K562 (cell line): ENCODE results near the gene E2F2. TPM values are rescaled to one million over a fixed set of nuclear protein-coding genes. Genes with fewer than 3 reads are reported as not detected.

Experiments
- ARID3B ChIP-seq: fragments of 250-450 bp; sonication (Bioruptor Pico); IDR thresholded peaks from 2 replicates; pipeline ENCODE4 v1.4.0; 2020; ENCODE audit warnings: borderline replicate concordance
- CBFA2T2 ChIP-seq: fragments of 450-650 bp; conservative IDR thresholded peaks from 2 replicates; pipeline ENCODE4 v1.6.1; 2017; ENCODE audit warnings: mild to moderate bottlenecking
- CBX3 ChIP-seq, 2 experiments: IDR thresholded peaks; 1 replicate in 1 of 2; 2 replicates in 1 of 2; pipeline ENCODE4 v1.6.1; 2012; ENCODE audit warnings: inconsistent platforms in 2 of 2, low read length in 2 of 2, borderline replicate concordance in 1 of 2, control low read depth in 1 of 2
- ELF1 ChIP-seq: fragments of 200-800 bp; sonication (Bioruptor generic); IDR thresholded peaks from 2 replicates; pipeline ENCODE4 v1.6.1; 2016; ENCODE audit warnings: missing genetic modification characterization, missing compliant biosample characterization
- JUNB ChIP-seq: fragments of 450-650 bp; formaldehyde crosslinking; conservative IDR thresholded peaks from 2 replicates; pipeline ENCODE4 v1.4.0; 2020; ENCODE audit warnings: mild to moderate bottlenecking
- MED1 ChIP-seq: sonication (generic); formaldehyde crosslinking; IDR thresholded peaks from 2 replicates; pipeline ENCODE4 v1.8.1; 2023; ENCODE audit warnings: missing genetic modification reagents, borderline replicate concordance
- MXI1 ChIP-seq: IDR thresholded peaks from 2 replicates; pipeline ENCODE4 v1.6.1; 2011; ENCODE audit warnings: low read depth, mild to moderate bottlenecking, improper control_type of control experiment, low read length
- MYBL2 ChIP-seq, 2 experiments: fragments of 450-650 bp in 1 of 2; sonication (generic) in 1 of 2; formaldehyde crosslinking in 1 of 2; IDR thresholded peaks; 2 replicates each; pipeline versions ENCODE4 v1.6.1 to v1.8.1; 2017 to 2022; ENCODE audit warnings: borderline replicate concordance in 1 of 2, inconsistent platforms in 1 of 2, low read depth in 1 of 2, mild to moderate bottlenecking in 1 of 2, missing genetic modification reagents in 1 of 2, moderate library complexity in 1 of 2
- NCOR1 ChIP-seq: fragments of 450-650 bp; IDR thresholded peaks from 2 replicates; pipeline ENCODE4 v1.6.1; 2016; ENCODE audit warnings: mild to moderate bottlenecking, moderate library complexity
- RBM39 ChIP-seq: fragments of 200-400 bp; formaldehyde crosslinking; optimal IDR thresholded peaks from 2 replicates; pipeline ENCODE3; 2018; ENCODE audit warnings: low read depth, low read length
- RUNX1 ChIP-seq: sonication (generic); IDR thresholded peaks from 2 replicates; pipeline ENCODE4 v1.6.1; 2016; ENCODE audit warnings: antibody characterized with exemption, low read depth
- STAT5A ChIP-seq: IDR thresholded peaks from 2 replicates; pipeline ENCODE4 v1.6.1; 2012; ENCODE audit warnings: low read length, inconsistent platforms, borderline replicate concordance
- USF1 ChIP-seq: sonication (generic); formaldehyde crosslinking; IDR thresholded peaks from 2 replicates; pipeline ENCODE4 v1.9.0; 2022; ENCODE audit warnings: mild to moderate bottlenecking, missing genetic modification reagents
- YY1 ChIP-seq, 3 experiments: IDR thresholded peaks; 2 replicates each; pipeline ENCODE4 v1.6.1; 2011; ENCODE audit warnings: low read length in 2 of 3, mild to moderate bottlenecking in 2 of 3, moderate library complexity in 2 of 3, borderline replicate concordance in 1 of 3, control low read depth in 1 of 3, low read depth in 1 of 3; ENCODE audit not compliant: insufficient read depth in 3 of 3, insufficient replicate concordance in 2 of 3, control insufficient read depth in 1 of 3, insufficient read length in 1 of 3; ENCODE audit errors: extremely low read depth in 1 of 3
- ZBTB8A ChIP-seq: fragments of 450-650 bp; IDR thresholded peaks from 2 replicates; pipeline ENCODE4 v1.6.1; 2018; ENCODE audit warnings: mild to moderate bottlenecking, moderate library complexity; ENCODE audit not compliant: partially characterized antibody
- ZNF3 ChIP-seq: fragments of 250-450 bp; sonication (Bioruptor Pico); IDR thresholded peaks from 2 replicates; pipeline ENCODE4 v1.5.0; 2021; ENCODE audit warnings: mild to moderate bottlenecking, moderate library complexity
- ZNF398 ChIP-seq: fragments of 250-450 bp; sonication (Bioruptor Pico); IDR thresholded peaks from 2 replicates; pipeline ENCODE4 v1.8.0; 2021; ENCODE audit warnings: moderate library complexity, mild to moderate bottlenecking, inconsistent platforms
- ZNF695 ChIP-seq: fragments of 450-650 bp; formaldehyde crosslinking; IDR thresholded peaks from 2 replicates; pipeline ENCODE4 v1.4.0; 2020; ENCODE audit warnings: mild to moderate bottlenecking, moderate library complexity
- ZSCAN32 ChIP-seq: fragments of 450-650 bp; formaldehyde crosslinking; IDR thresholded peaks from 2 replicates; pipeline ENCODE4 v1.4.0; 2020; ENCODE audit warnings: mild to moderate bottlenecking, moderate library complexity
- polyA plus RNA-seq, 8 experiments: library from polyadenylated mRNA; depleted of rRNA in 4 of 8; stranded (reverse) in 5 of 8; unstranded in 3 of 8; fragments of >200 nt; fragmentation: Nextera tagmentation in 2 of 8; fragmentation: Illumina TruSeq in 1 of 8; extraction: Ambion mirVana in 2 of 8; extraction: Trizol in 1 of 8; gene quantifications; 2 replicates each; pipeline versions ENCODE4 v1.2.1 to v1.2.3, GENCODE V29; 2011 to 2014; ENCODE audit warnings: inconsistent platforms in 1 of 8, missing spikeins in 1 of 8
- total RNA-seq, 7 experiments: library from RNA; depleted of rRNA in 6 of 7; stranded (reverse); fragments of >200 nt in 6 of 7; fragmentation: Illumina TruSeq in 2 of 7; extraction: Trizol in 2 of 7; gene quantifications; 2 replicates each; pipeline versions ENCODE4 v1.2.1 to v1.2.3, GENCODE V29; 2011 to 2021; ENCODE audit warnings: low replicate concordance in 1 of 7

The E2F2 gene
- total and polyA plus RNA-seq, 9 of the 15 experiments (the other 6 are each of a cell fraction or from before 2014, with no cell fraction given): 3.1 to 25.3 (median 11.4) TPM

GRCh38 chr1:23554481-23555269 is 23.6 kb upstream of the E2F2 start (continued):
- TF ChIP-seq ARID3B (CRISPR knock-in tag) (no peak), MED1 (no peak), YY1 (IDR thresholded peaks at IDR 0.05; ENCODE audit: borderline replicate concordance in 1 of 3, control insufficient read depth in 1 of 3, extremely low read depth in 1 of 3, insufficient read depth in 3 of 3, insufficient read length in 1 of 3, insufficient replicate concordance in 2 of 3, low read depth in 1 of 3, low read length in 2 of 3) (peak in 2 of 3 experiments; percentile 57 to 65), ZSCAN32 (CRISPR knock-in tag) (no peak), RUNX1 (no peak), JUNB (CRISPR knock-in tag) (no peak), ZNF3 (CRISPR knock-in tag) (no peak), USF1 (CRISPR knock-in tag) (peak; percentile 83), RBM39 (no peak), ZNF398 (no peak), MXI1 (peak; percentile 66; the same call in 1 of the 2 replicates), MYBL2 (IDR thresholded peaks at IDR 0.05; ENCODE audit: low read depth) (no peak), MYBL2 (CRISPR knock-in tag; IDR thresholded peaks at IDR 0.05; ENCODE audit: borderline replicate concordance) (no peak), CBX3 (IDR thresholded peaks at IDR 0.05; ENCODE audit: borderline replicate concordance in 1 of 2, low read length in 2 of 2) (peak in 1 of 2 experiments; percentile 25; a peak in 1 of 3 replicates), STAT5A (no peak), ZNF695 (no peak), NCOR1 (no peak; the same call in 1 of the 2 replicates), ZBTB8A (no peak), ELF1 (no peak), CBFA2T2 (no peak)
